HCT116 (cell line): ENCODE results near the gene MSI2.

Experiments
- CTCF ChIP-seq, 3 experiments: fragments of 200-600 bp in 1 of 3; sonication (generic) in 1 of 3; IDR thresholded peaks in 2 of 3; conservative IDR thresholded peaks in 1 of 3; 2 replicates each; pipeline ENCODE4 v1.5.1; 2012 to 2017; ENCODE audit warnings: low read depth in 2 of 3, low read length in 2 of 3, antibody characterized with exemption in 1 of 3, borderline replicate concordance in 1 of 3, control low read depth in 1 of 3, mild to moderate bottlenecking in 1 of 3, mixed read lengths in 1 of 3, mixed run types in 1 of 3, moderate library complexity in 1 of 3; ENCODE audit not compliant: insufficient read depth in 1 of 3
- EZH2 ChIP-seq: fragments of 200-600 bp; sonication (generic); IDR thresholded peaks from 2 replicates; pipeline ENCODE4 v1.6.1; 2017; ENCODE audit warnings: antibody characterized with exemption, mixed run types

- TF ChIP-seq CTCF (IDR thresholded peaks at IDR 0.05 in 2 of 3, conservative IDR thresholded peaks at IDR 0.05 in 1 of 3; ENCODE audit: borderline replicate concordance in 1 of 3, insufficient read depth in 1 of 3, low read depth in 2 of 3, low read length in 2 of 3) (no peak), EZH2 (no peak)
These were observed 346.6 kb downstream of the MSI2 start for GRCh38 chr17:57602896-57603295.
